ENCODE results near the gene B3GAT2. TPM values are rescaled to one million over a fixed set of nuclear protein-coding genes. Genes with fewer than 3 reads are reported as not detected.
A peak's percentile ranks its signal among the peaks of the same experiment; 100 is the strongest.

Gene B3GAT2
- total RNA-seq, 1 experiment from 2014 or later = 0.22 TPM

DNA sequence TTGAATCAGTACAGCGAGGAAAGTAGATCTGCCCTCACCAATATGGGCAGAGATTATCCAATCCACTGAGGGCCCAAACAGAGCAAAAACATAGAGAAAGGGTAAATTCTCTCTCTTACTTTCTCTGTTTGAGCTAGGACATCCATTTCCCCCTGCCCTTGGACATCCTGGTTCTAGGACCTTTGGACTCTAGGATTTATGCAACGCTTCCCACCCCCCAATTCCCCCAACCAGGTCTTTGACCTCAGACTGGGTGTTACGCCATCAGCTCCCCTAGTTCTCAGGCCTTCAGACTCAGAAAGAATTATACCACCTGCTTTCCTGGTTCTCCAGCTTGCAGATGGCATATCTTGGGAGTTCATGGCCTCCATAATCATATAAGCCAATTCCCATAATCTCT lies 10.2 kb upstream of the B3GAT2 start:
- Histone ChIP-seq H2BK20ac (ENCODE audit: low read depth, low read length, poor library complexity, severe bottlenecking) (no peak overlapping the region), H3K9ac (ENCODE audit: extremely low read depth, insufficient read length, low read length) (no peak overlapping the region), H3K4me2 (ENCODE audit: insufficient read depth, insufficient read length, low read length) (no peak overlapping the region), H2BK15ac (ENCODE audit: low read depth, low read length) (no peak overlapping the region), H2BK5ac (ENCODE audit: insufficient read length, low read length) (no peak overlapping the region), H3K27me3 (ENCODE audit: insufficient read depth, low read length) (no peaks in the 10 kb centered on the region), H3K9me3 (ENCODE audit: control insufficient read depth, low read depth, low read length) (no peaks in the 10 kb centered on the region), H3T11ph (ENCODE audit: low read length) (no peak overlapping the region), H3K56ac (ENCODE audit: insufficient read length, low read depth, low read length) (no peak overlapping the region), H3K23me2 (ENCODE audit: insufficient read length, low read depth, low read length, poor library complexity, severe bottlenecking) (no peaks in the 10 kb centered on the region), H3K79me1 (ENCODE audit: insufficient read depth, low read depth, low read length, poor library complexity, severe bottlenecking) (no peaks in the 10 kb centered on the region), H3K79me2 (ENCODE audit: insufficient read depth, low read length) (no peaks in the 10 kb centered on the region), H4K91ac (ENCODE audit: insufficient read length, low read depth, low read length) (no peak overlapping the region), H4K5ac (ENCODE audit: insufficient read length, low read depth, low read length) (no peak overlapping the region), H2BK12ac (ENCODE audit: insufficient read length, low read depth, low read length) (no peak overlapping the region), H2BK120ac (ENCODE audit: low read depth, low read length, poor library complexity, severe bottlenecking) (no peak overlapping the region), H3K4me1 (ENCODE audit: insufficient read depth, low read length) (no peaks in the 10 kb centered on the region), H2AK5ac (ENCODE audit: insufficient read length, low read length) (no peak overlapping the region), H3K18ac (ENCODE audit: insufficient read length, low read depth, low read length) (no peak overlapping the region), H2AFZ (ENCODE audit: low read length) (no peak overlapping the region), H4K8ac (replicated peaks; ENCODE audit: insufficient read length, low read depth, low read length) (no peak overlapping the region), H4K20me1 (ENCODE audit: control insufficient read depth, insufficient read depth, insufficient read length) (no peaks in the 10 kb centered on the region), H3K14ac (ENCODE audit: insufficient read depth, low read length) (no peak overlapping the region), H3K4ac (ENCODE audit: low read depth, low read length) (no peak overlapping the region), H3K23ac (ENCODE audit: insufficient read length, low read depth, low read length) (no peak overlapping the region), H3K27ac (ENCODE audit: insufficient read length, low read depth, low read length) (no peak overlapping the region)
- WGBS (ENCODE audit: extremely low coverage, insufficient read length, low lambda C conversion rate) = no CpG with 5 or more reads among the region's 3 CpGs
- Mint-ChIP-seq H3K4me1 (no peaks in the 10 kb centered on the region), H3K9me3 (no peaks in the 10 kb centered on the region; a peak in 1 of 5 replicates), H3K36me3 (ENCODE audit: insufficient read depth in 1 of 3, low read depth in 3 of 3) (no peaks in the 10 kb centered on the region; a peak in 1 of 7 replicates), H3K27ac (peak overlapping the region in 1 of 3 experiments; percentile 70; a peak in 1 of 7 replicates), H3K27me3 (ENCODE audit: low read depth) (no peaks in the 10 kb centered on the region), H3K4me3 (no peak overlapping the region)
- no peak for DNase-seq
- TF ChIP-seq, protein P1, sequence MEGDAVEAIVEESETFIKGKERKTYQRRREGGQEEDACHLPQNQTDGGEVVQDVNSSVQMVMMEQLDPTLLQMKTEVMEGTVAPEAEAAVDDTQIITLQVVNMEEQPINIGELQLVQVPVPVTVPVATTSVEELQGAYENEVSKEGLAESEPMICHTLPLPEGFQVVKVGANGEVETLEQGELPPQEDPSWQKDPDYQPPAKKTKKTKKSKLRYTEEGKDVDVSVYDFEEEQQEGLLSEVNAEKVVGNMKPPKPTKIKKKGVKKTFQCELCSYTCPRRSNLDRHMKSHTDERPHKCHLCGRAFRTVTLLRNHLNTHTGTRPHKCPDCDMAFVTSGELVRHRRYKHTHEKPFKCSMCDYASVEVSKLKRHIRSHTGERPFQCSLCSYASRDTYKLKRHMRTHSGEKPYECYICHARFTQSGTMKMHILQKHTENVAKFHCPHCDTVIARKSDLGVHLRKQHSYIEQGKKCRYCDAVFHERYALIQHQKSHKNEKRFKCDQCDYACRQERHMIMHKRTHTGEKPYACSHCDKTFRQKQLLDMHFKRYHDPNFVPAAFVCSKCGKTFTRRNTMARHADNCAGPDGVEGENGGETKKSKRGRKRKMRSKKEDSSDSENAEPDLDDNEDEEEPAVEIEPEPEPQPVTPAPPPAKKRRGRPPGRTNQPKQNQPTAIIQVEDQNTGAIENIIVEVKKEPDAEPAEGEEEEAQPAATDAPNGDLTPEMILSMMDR (conservative IDR thresholded peaks at IDR 0.05) = no peak

Measured in H9 (cell line).